Immature natural killer cell (primary cell): ENCODE results near the gene MAP3K7. TPM values are rescaled to one million over a fixed set of nuclear protein-coding genes. Genes with fewer than 3 reads are reported as not detected.
A peak's percentile ranks its signal among the peaks of the same experiment; 100 is the strongest.

Experiments used
- DNase-seq, 3 donors: peaks; one replicate each; pipeline ENCODE4 v3.0.0; 2022; ENCODE audit warnings: mixed read lengths in 1 of 3
- H3K27ac Mint-ChIP-seq, 6 donors: one replicate each; pipeline ENCODE4 v1.8.0; 2020; ENCODE audit warnings: mixed read lengths in 6 of 6, mild to moderate bottlenecking in 5 of 6, inconsistent platforms in 4 of 6, moderate library complexity in 3 of 6
- H3K27me3 Mint-ChIP-seq, 3 donors: one replicate each; pipeline ENCODE4 v1.8.0; 2020 to 2021; ENCODE audit warnings: low read depth in 3 of 3, mild to moderate bottlenecking in 3 of 3, mixed read lengths in 3 of 3, moderate library complexity in 3 of 3, inconsistent platforms in 1 of 3
- H3K36me3 Mint-ChIP-seq, 3 donors: one replicate each; pipeline ENCODE4 v1.8.0; 2020; ENCODE audit warnings: mixed read lengths in 3 of 3, inconsistent platforms in 2 of 3, mild to moderate bottlenecking in 2 of 3
- H3K4me1 Mint-ChIP-seq, 2 donors: one replicate each; pipeline ENCODE4 v1.8.0; 2020; ENCODE audit warnings: inconsistent platforms in 2 of 2, mild to moderate bottlenecking in 2 of 2, mixed read lengths in 2 of 2, moderate library complexity in 1 of 2
- H3K4me3 Mint-ChIP-seq, 5 donors: one replicate each; pipeline ENCODE4 v1.8.0; 2020; ENCODE audit warnings: mild to moderate bottlenecking in 5 of 5, mixed read lengths in 5 of 5, inconsistent platforms in 3 of 5, moderate library complexity in 3 of 5
- H3K9me3 Mint-ChIP-seq, 6 donors: one replicate each; pipeline ENCODE4 v1.8.0; 2020; ENCODE audit warnings: mild to moderate bottlenecking in 6 of 6, mixed read lengths in 6 of 6, inconsistent platforms in 4 of 6, moderate library complexity in 3 of 6
- polyA plus RNA-seq, 3 donors: library from polyadenylated mRNA; unstranded; fragments of 300-500 nt; fragmentation: Illumina TruSeq; gene quantifications; one replicate each; pipeline ENCODE4 v1.2.3, GENCODE V29; 2021

The MAP3K7 gene
- polyA plus RNA-seq, 3 donors from 2014 or later: 15.7 to 26.4 (median 24.8) TPM

GRCh38 chr6:90480666-90481065 lies 106.2 kb downstream of the MAP3K7 start:
- no peaks in the 10 kb centered on the region for H3K36me3 Mint-ChIP-seq
- no peak overlapping the region for H3K4me3 Mint-ChIP-seq
- no peaks in the 10 kb centered on the region for H3K9me3 Mint-ChIP-seq
- no peak for DNase-seq
- H3K4me1 Mint-ChIP-seq: peaks cover 5 to 10% of the 10 kb centered on the region in 2 donors
- peaks cover 0 to 1% (median 0%) of the 10 kb centered on the region in 3 donors for H3K27me3 Mint-ChIP-seq
- H3K27ac Mint-ChIP-seq: no peak overlapping the region

- Mint-ChIP-seq H3K27me3 (peaks cover 0 to 1% (median 0%) of the 10 kb centered on the region in 3 donors), H3K4me3 (no peak overlapping the region), H3K9me3 (no peaks in the 10 kb centered on the region), H3K4me1 (peaks cover 5 to 10% of the 10 kb centered on the region in 2 donors), H3K36me3 (no peaks in the 10 kb centered on the region), H3K27ac (peak overlapping the region in 1 of 6 donors; percentile 80)
- no peak for DNase-seq
Observed at GRCh38 chr6:90479603-90479926, 107.3 kb downstream of the MAP3K7 start.

GRCh38 chr6:90478789-90479602 lies 107.9 kb downstream of the MAP3K7 start:
- peaks cover 0 to 1% (median 0%) of the 10 kb centered on the region in 3 donors for H3K27me3 Mint-ChIP-seq
- H3K36me3 Mint-ChIP-seq: no peaks in the 10 kb centered on the region
- peak; percentile 71 to 78 (median 77) for DNase-seq
- peaks cover 9 to 15% of the 10 kb centered on the region in 2 donors for H3K4me1 Mint-ChIP-seq
- H3K27ac Mint-ChIP-seq: peak overlapping the region in 4 of 6 donors; percentile 2 to 81 (median 76)
- no peaks in the 10 kb centered on the region for H3K9me3 Mint-ChIP-seq
- H3K4me3 Mint-ChIP-seq: peak overlapping the region in 1 of 5 donors; percentile 70

GRCh38 chr6:90478278-90478677 lies 108.6 kb downstream of the MAP3K7 start:
- Mint-ChIP-seq H3K9me3 (no peaks in the 10 kb centered on the region), H3K27me3 (peaks cover 0 to 1% (median 0%) of the 10 kb centered on the region in 3 donors), H3K27ac (peak overlapping the region in 1 of 6 donors; percentile 7), H3K36me3 (no peaks in the 10 kb centered on the region), H3K4me1 (peaks cover 16 to 22% of the 10 kb centered on the region in 2 donors), H3K4me3 (no peak overlapping the region)
- no peak for DNase-seq

- Mint-ChIP-seq H3K4me3 (no peak overlapping the region), H3K27ac (peak overlapping the region in 1 of 6 donors; percentile 7), H3K9me3 (no peaks in the 10 kb centered on the region), H3K36me3 (no peaks in the 10 kb centered on the region), H3K27me3 (peaks cover 0 to 1% (median 0%) of the 10 kb centered on the region in 3 donors), H3K4me1 (peaks cover 22 to 31% of the 10 kb centered on the region in 2 donors)
- DNase-seq: no peak
Observed at GRCh38 chr6:90477366-90477765, 109.5 kb downstream of the MAP3K7 start.

- DNase-seq: no peak
- Mint-ChIP-seq H3K27ac (no peak overlapping the region), H3K4me3 (peak overlapping the region in 1 of 5 donors; percentile 39), H3K4me1 (peaks cover 20 to 32% of the 10 kb centered on the region in 2 donors), H3K27me3 (peaks cover 0 to 3% (median 0%) of the 10 kb centered on the region in 3 donors), H3K36me3 (no peaks in the 10 kb centered on the region), H3K9me3 (no peaks in the 10 kb centered on the region)
Observed at GRCh38 chr6:90472716-90473115, 114.2 kb downstream of the MAP3K7 start.

- no peak overlapping the region for H3K4me3 Mint-ChIP-seq
- peaks cover 20 to 32% of the 10 kb centered on the region in 2 donors for H3K4me1 Mint-ChIP-seq
- no peak overlapping the region for H3K27ac Mint-ChIP-seq
- no peaks in the 10 kb centered on the region for H3K36me3 Mint-ChIP-seq
- no peak for DNase-seq
- peaks cover 0 to 3% (median 3%) of the 10 kb centered on the region in 3 donors for H3K27me3 Mint-ChIP-seq
- H3K9me3 Mint-ChIP-seq: no peaks in the 10 kb centered on the region
Observed at GRCh38 chr6:90471263-90471662, 115.6 kb downstream of the MAP3K7 start.

GRCh38 chr6:90469906-90470305 lies 117.0 kb downstream of the MAP3K7 start:
- Mint-ChIP-seq H3K27me3 (peaks cover 0 to 3% (median 3%) of the 10 kb centered on the region in 3 donors), H3K4me3 (no peak overlapping the region), H3K9me3 (no peaks in the 10 kb centered on the region), H3K4me1 (peaks cover 20 to 32% of the 10 kb centered on the region in 2 donors), H3K36me3 (no peaks in the 10 kb centered on the region), H3K27ac (no peak overlapping the region)
- no peak for DNase-seq

- H3K4me3 Mint-ChIP-seq: no peak overlapping the region
- H3K4me1 Mint-ChIP-seq: peaks cover 16 to 27% of the 10 kb centered on the region in 2 donors
- peaks cover 0 to 3% (median 3%) of the 10 kb centered on the region in 3 donors for H3K27me3 Mint-ChIP-seq
- H3K36me3 Mint-ChIP-seq: no peaks in the 10 kb centered on the region
- no peak for DNase-seq
- no peaks in the 10 kb centered on the region for H3K9me3 Mint-ChIP-seq
- no peak overlapping the region for H3K27ac Mint-ChIP-seq
Observed at GRCh38 chr6:90468859-90469258, 118.0 kb downstream of the MAP3K7 start.

GRCh38 chr6:90468080-90468479 lies 118.8 kb downstream of the MAP3K7 start:
- H3K36me3 Mint-ChIP-seq: no peaks in the 10 kb centered on the region
- no peak overlapping the region for H3K4me3 Mint-ChIP-seq
- no peaks in the 10 kb centered on the region for H3K9me3 Mint-ChIP-seq
- peaks cover 0 to 5% (median 3%) of the 10 kb centered on the region in 3 donors for H3K27me3 Mint-ChIP-seq
- no peak for DNase-seq
- no peak overlapping the region for H3K27ac Mint-ChIP-seq
- H3K4me1 Mint-ChIP-seq: peaks cover 16 to 27% of the 10 kb centered on the region in 2 donors

- DNase-seq: no peak
- Mint-ChIP-seq H3K27me3 (peaks cover 0 to 5% (median 3%) of the 10 kb centered on the region in 3 donors), H3K27ac (no peak overlapping the region), H3K4me3 (no peak overlapping the region), H3K4me1 (peaks cover 15 to 23% of the 10 kb centered on the region in 2 donors), H3K9me3 (no peaks in the 10 kb centered on the region), H3K36me3 (no peaks in the 10 kb centered on the region)
Observed at GRCh38 chr6:90467546-90467945, 119.3 kb downstream of the MAP3K7 start.

- peaks cover 0 to 5% (median 3%) of the 10 kb centered on the region in 3 donors for H3K27me3 Mint-ChIP-seq
- H3K27ac Mint-ChIP-seq: no peak overlapping the region
- peaks cover 11 to 14% of the 10 kb centered on the region in 2 donors for H3K4me1 Mint-ChIP-seq
Observed at GRCh38 chr6:90466154-90466940, 120.5 kb downstream of the MAP3K7 start.

GRCh38 chr6:90465686-90466085 lies 121.2 kb downstream of the MAP3K7 start:
- Mint-ChIP-seq H3K4me3 (no peak overlapping the region), H3K4me1 (peaks cover 10 to 11% of the 10 kb centered on the region in 2 donors), H3K9me3 (no peaks in the 10 kb centered on the region), H3K36me3 (no peaks in the 10 kb centered on the region), H3K27me3 (peaks cover 0 to 5% (median 3%) of the 10 kb centered on the region in 3 donors), H3K27ac (no peak overlapping the region)
- no peak for DNase-seq

More at GRCh38 chr6:90466154-90466940, 120.5 kb downstream of the MAP3K7 start:
- DNase-seq: no peak
- H3K4me3 Mint-ChIP-seq: no peak overlapping the region
- no peaks in the 10 kb centered on the region for H3K36me3 Mint-ChIP-seq
- no peaks in the 10 kb centered on the region for H3K9me3 Mint-ChIP-seq

- no peak overlapping the region for H3K27ac Mint-ChIP-seq
- H3K4me1 Mint-ChIP-seq: peaks cover 17 to 18% of the 10 kb centered on the region in 2 donors
- no peaks in the 10 kb centered on the region for H3K36me3 Mint-ChIP-seq
- H3K4me3 Mint-ChIP-seq: no peak overlapping the region
- peaks cover 0 to 4% (median 3%) of the 10 kb centered on the region in 3 donors for H3K27me3 Mint-ChIP-seq
- no peaks in the 10 kb centered on the region for H3K9me3 Mint-ChIP-seq
- DNase-seq: no peak
Observed at GRCh38 chr6:90464507-90464906, 122.4 kb downstream of the MAP3K7 start.
